Stimulated activated CD8-positive, alpha-beta memory T cell treated with anti-CD3 and anti-CD28 coated beads, Interleukin-4, amount 100 ng/mL, for 24 hours (primary cell): ENCODE measurements around the gene PALMD.

Experiments used
- DNase-seq: peaks from one replicate; pipeline ENCODE4 v3.0.0-alpha.2; 2020; ENCODE audit warnings: low read depth

PALMD gene, protein sequence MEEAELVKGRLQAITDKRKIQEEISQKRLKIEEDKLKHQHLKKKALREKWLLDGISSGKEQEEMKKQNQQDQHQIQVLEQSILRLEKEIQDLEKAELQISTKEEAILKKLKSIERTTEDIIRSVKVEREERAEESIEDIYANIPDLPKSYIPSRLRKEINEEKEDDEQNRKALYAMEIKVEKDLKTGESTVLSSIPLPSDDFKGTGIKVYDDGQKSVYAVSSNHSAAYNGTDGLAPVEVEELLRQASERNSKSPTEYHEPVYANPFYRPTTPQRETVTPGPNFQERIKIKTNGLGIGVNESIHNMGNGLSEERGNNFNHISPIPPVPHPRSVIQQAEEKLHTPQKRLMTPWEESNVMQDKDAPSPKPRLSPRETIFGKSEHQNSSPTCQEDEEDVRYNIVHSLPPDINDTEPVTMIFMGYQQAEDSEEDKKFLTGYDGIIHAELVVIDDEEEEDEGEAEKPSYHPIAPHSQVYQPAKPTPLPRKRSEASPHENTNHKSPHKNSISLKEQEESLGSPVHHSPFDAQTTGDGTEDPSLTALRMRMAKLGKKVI

DNA sequence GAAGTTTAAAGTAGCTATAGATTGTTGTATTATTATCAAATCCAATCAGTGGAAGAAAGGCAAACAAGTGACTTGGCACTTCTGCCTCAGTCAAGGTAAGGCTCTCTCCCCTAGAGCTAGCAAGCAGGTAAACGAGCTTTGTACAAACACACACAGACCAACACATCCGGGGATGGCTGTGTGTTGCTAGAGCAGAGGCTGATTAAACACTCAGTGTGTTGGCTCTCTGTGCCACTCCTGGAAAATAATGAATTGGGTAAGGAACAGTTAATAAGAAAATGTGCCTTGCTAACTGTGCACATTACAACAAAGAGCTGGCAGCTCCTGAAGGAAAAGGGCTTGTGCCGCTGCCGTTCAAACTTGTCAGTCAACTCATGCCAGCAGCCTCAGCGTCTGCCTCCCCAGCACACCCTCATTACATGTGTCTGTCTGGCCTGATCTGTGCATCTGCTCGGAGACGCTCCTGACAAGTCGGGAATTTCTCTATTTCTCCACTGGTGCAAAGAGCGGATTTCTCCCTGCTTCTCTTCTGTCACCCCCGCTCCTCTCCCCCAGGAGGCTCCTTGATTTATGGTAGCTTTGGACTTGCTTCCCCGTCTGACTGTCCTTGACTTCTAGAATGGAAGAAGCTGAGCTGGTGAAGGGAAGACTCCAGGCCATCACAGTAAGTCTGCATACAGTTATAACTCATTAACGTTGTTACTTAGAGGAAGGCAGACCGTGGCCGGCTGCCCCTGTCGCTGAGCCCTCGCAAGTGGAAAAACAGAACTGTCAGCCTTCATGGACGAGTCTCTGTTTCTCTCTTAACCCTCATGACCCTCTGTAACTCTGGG is at the start of gene PALMD:
Gene PALMD (plus strand): TSS at position 415 of the 833 bp plus-strand sequence. CDS start 205 bp downstream, at position 620.
- no peak for DNase-seq

DNA sequence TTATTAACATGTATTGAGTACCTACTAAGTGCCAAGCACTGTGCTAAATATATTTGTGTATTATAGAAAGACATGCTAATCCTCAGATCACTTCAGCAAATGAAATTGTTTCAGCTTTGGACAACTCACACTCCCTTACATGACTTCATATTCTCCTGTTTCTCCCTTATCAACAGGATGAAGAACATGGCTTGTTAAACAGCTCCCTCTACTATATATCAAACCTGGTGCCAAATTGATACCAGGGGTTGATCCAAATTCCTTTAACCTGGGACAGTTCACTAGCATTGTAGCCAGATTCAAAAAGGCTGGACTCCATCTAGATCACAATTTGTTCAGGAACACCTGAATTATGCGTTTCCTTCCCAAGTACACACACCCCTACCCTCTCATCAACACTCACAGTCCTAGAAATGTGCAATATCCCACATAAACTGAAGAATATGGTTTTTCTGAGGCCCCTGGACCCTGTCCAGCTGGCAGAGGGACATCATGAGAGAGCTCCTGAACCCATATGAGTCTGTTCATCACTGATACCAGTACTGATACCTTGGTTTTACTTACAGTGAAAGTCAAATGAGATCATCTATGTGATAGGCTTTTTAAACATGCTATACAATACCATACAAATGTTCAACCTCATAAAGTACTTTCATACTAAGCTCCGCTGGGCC is 47.0 kb upstream of the PALMD start:
- no peak for DNase-seq

DNA sequence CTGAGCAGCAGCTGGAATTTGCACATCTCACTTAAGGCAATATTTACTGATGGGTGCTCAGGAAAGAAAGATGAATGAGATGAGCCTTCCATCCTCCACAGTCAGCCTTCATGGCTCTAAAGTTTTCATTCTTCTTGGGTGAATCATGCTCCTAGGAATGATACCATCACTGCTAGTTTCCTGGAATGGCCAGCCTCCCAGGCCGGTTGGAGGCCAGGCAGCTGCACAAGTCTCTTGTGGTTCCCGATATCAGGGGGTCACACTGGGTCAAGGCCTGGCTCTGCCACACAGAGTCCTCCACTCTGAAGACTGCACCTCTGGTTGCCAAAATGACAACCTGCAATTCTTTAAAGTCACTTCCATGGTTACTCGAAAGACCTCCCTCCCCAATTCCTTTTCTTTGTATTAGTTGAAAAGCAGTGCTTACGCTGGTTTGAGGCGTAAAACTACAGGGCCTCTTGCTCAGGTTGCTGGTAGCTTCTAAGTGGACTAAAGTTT is 46.2 kb upstream of the PALMD start:
- no peak for DNase-seq

DNA sequence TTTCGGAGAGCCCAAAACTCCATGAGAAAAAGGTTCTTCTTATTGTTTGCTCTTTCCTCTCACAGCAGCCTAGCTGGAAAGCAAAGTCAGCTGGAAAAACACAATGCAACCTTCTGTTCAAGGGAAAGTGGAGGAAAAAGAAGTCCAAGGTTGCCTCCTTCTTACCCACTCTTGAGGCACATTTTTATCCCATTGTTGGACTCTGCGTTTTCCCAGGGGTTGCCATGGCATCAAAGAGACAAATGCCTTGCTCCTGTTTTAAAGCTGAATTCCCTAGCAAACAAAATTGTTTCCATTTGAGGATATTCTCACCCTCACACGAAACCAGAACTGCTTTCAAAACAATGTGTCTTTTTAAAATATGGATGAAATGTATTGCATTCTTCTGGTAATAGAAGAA is 45.1 kb upstream of the PALMD start:
- no peak for DNase-seq

DNA sequence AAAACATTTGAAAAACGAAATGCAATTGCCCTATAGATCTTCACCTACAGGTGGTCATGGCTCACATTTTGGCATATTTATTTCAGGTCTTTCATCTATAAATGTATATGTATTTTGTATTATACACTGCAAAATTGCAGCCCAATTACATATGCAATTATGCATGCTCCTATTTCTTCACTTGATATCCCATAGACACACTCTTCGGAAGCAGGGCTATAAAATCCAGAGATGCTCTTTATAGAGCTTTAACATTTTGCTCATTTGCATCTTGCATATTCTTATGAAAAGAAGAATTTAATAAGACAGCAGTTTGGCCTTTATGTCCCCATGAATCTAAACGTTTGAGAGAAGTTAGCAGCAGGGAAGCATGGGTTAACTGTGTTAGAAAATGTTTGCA is 44.7 kb upstream of the PALMD start:
- no peak for DNase-seq

DNA sequence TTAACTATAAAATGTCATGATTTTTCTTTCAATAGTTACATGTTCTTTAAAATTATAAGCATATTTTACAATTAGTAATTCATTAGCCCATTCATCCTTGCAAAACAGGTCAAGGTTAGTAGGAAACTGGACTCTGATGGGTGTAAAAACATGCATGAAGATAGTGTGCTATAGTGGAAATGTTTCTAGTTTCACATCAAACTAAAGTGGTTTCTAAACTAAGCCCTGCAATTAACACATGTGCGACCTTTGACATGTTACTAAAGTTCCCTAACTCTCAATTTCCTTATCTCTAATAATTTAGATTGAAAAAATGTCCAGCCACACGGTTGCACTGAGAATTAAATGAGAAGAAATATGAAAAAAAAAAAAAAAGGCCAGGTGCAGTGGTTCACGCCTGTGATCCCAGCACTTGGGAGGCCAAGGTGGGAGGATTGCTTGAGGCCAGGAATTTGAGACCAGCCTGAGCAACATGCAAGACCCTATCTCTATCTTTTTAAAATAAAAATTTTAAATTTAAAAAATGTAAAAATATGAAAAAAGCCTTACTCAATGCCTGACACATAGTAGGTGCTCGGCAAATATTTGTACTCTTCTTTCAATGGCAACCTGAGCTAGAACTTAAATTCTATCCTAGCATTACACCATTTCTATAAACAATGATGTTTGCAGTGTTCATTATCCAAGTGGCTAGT is 44.1 kb upstream of the PALMD start:
- DNase-seq, result no peak

DNA sequence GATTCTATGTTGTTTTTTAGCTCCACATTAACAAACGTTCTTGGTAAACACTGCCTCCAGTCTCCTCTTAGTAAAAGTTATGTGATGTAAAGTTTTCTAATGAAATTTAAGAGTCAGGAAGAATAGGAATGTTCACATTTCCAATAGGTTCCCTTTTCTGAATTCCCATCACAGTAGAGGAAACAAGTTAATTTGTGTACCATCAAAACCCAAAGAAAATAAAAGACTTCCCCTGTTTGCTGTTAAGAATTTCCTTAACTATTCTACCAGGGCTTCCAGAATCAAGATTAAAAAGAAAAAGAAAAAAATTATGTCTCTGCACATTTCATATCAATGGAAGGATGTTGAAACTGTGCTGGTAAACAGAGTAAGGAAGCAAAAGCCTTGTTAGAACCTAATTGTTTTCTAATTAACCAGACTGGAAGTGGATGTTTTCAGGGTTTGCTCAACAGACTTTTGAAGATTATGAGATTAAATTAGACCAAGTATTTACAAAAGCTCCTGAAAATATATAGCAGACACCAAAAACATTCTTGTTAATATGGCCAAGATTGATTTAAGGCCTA is 43.4 kb upstream of the PALMD start:
- no peak for DNase-seq

DNA sequence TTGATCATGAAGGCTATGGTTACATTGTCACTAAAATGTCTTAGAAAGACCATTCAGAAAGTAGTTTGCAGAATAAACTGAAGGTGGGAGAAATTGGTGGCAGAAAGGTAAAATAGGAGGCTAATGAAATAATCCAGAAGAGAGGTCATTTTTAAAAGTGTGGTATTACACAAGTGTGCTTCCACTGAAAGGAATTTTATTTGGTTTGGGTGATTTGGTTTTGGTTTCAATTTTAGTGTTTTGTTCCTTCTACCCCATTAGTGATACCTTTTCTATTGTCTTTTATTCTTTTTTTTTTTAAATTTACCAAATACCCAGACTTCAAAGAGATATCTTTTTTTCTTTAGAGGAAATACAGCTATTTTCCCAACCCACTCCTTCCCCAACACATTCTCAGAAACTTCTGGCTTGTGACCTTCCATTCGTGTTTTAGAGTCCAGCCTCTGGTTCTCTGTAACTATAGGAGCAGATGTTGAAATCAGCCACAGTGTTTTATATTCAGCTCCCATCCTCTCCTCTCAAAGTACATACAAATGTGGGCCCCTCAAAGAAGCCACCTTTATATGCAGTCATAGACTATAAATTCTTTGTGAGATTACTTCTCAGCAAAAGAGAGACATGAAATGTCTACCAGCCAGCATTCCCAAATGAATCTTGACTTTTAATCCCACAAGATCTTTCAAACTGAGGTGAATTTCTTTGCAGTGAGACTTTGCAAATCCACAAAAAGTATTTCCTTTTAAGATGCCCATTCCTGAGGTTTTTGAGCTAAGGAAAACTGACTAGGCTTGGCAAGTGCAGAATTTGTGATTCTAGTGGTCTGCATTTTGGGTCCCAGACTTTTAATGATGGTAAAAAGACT is 42.0 kb upstream of the PALMD start:
- DNase-seq, result no peak

DNA sequence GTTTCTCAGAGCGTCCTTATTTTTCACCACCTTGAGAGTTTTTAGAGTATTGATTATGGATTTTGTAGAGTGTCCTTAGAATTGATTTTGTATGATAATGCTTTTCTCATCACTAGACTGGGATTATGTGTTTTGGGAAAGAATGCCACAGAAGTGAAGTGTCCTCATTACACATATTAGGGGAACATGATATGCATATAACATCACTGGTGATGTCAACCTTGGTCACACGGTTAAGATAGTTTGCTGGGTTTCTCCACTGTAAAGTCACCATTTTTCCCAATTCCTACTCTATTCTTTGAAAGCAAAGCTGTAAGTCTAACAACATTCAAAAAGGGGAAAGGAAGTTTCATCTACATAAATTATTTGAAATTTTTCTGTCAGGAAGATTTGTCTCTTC is 39.6 kb upstream of the PALMD start:
- DNase-seq, result no peak

DNA sequence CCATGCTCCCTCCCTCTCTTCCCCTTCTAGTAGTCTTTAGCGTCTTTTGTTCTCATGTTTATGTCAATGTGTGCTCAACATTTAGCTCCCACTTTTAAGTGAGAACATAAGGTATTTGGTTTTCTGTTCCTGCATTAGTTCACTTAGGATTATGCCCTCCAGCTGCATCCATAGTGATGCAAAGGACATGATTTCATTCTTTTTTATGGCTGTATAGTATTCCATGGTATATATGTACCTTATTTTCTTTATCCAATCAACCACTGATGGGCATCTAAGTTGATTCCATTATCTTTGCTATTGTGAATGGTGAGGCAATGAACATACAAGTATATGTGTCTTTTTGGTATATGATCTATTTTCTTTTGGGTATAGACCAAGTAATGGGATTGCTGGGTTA is 38.3 kb upstream of the PALMD start:
- no peak for DNase-seq

DNA sequence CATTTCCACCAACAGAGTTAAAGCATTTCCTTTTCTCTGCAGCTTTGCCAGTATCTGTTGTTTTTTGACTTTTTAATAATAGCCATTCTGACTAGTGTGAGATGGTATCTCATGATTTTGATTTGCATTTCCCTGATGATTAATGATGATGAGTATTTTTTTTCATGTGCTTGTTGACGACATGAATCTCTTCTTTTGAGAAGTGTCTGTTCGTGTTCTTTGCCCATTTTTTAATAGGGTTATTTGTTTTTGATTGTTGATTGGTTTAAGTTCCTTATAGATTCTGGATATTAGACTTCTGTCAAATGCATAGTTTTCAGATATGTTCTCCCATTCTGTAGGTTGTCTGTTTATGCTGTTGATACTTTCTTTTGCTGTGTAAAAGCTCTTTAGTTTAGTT is 37.9 kb upstream of the PALMD start:
- DNase-seq, result no peak

DNA sequence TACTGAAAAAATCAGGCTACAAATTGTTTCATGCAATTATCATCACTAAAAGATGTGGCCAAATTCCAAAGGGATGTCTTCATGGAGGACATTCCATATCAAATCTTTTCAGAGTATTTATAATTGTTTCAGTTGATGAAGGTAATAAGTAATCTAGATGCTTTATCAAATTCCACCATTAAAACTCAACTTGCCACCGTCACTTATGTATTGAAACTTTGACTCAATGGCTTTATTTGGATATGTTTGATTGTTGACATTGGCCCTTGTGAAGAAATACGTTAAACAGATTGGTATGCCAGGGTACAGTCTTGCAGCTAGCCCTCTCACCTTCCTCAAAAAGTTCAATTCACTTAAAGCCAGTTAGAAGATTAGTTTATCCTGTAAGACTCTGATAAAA is 32.2 kb upstream of the PALMD start:
- DNase-seq, result no peak

DNA sequence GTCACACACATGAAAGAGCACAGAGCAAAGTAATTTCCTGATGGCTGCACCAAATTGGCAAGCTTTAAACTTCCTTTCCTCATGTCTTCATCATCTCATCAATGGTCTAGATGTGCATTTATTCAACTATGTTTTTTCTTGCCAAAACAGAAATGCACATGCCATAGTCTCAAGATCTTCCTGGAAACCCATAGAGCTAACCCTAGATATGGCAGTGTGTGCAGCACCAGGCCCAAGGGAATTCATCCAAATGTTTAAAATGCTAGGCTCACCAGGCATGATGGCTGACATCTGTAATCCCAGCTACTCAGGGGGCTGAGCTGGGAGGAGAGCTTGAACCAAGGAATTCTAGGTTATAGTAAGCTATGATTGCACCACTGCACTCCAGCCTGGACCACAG is 31.2 kb upstream of the PALMD start:
- no peak for DNase-seq

DNA sequence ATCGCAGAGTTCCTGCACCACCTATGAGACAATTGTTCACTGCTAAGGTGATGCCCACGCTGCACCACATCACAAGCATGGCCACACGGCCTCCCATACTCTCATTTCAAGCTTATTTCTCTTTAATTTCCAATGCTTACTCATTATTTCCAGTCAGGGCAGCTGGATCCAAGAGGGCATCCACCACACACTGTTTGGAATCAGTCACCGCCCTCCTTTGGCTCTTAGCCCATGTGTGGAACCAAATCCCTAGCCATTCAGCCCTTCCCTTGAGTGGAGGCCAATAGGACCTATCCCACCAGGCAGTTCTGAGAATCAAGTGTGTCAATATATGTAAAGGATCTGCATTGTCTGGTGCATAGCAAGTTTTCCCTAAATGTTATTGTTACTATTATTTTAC is 26.3 kb upstream of the PALMD start:
- DNase-seq, result no peak

DNA sequence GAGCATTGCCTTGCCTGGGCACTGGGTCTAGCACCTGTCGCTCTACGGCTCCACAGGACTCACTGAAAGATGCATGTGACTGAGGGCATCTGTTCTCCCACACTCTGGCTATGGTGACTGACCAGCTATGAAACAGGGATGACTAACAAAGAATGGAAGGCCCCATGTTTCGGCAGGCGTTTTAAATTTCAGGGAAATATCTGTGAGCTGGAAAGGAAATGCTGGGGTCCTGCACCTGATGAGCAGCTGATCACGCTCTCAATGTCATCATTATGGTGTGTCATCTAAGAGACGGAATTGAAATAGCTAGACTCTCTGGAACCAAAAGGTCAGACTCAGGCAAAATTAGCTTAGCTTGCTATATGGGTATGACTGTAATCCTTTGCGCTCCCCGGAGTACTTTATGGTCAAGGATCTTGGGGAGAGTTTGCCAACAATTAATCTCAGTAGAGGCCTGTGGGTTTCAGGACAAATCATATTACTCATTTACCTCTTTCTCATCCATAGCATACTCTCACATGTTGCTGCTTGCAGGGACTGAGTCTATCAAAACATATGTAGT is 24.5 kb upstream of the PALMD start:
- DNase-seq, result no peak

DNA sequence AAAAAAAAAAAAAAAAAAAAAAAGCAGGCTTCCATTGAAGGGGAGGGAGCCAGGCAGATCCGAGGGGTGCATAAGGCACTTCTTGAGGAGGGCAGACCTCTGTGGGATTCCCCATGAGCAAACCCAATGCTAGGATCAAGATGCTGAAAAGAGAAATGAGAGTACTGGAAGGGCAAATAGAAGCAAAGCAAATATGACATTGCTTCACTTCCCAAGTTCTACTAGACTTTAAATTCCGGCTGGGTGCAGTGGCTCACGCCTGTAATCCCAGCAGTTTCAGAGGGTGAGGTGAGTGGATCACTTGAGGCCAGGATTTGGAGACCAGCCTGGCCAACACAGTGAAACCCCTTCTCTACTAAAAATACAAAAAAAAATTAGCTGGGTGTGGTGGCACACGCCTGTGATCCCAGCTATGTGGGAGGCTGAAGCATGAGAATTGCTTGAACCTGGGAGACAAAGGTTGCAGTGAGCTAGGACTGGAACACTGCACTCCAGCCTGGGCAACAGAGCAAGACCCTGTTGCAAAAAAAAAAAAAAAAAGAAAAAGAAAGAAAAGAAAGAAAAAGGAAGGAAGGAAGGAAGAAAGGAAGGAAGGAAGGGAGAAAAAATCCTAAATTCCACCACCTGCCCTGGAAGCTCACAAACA is 23.1 kb upstream of the PALMD start:
- no peak for DNase-seq

DNA sequence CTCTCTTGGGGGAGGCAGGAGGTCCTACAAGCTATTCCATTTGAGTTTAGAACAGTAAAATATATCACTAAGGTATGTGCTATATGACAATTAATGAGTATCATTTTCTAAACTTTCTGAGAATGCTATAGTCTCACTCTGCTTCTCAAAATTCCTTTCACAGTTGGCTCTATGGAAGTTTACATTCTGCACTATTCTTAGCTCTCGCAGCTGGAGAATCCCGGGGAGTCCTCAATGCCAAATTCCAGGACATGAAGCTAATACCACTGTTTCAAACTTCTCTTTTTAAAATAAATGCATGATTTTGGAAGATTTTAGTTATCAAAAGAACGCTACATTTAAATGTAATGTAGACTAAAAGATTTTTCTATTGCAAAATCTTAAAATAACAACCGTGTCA is 22.4 kb upstream of the PALMD start:
- no peak for DNase-seq

DNA sequence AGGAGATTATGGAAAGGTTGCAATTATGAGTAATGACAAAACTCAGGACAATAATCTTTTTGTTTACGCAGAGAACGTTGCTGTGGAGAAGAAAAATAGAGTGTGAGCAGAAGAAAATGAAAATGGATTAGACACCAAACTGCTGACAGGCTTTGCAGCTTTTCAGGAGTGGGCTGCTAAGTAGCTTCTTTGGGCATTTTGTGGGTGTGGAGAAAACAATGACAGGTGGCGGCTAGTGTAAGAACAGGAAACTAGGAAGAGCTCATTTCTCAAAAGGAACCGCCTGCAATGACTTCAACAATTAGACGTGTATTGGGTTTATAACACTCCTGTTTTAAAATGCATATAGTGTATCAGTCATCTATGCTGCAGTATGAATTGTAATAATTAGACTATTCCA is 18.3 kb upstream of the PALMD start:
- no peak for DNase-seq

DNA sequence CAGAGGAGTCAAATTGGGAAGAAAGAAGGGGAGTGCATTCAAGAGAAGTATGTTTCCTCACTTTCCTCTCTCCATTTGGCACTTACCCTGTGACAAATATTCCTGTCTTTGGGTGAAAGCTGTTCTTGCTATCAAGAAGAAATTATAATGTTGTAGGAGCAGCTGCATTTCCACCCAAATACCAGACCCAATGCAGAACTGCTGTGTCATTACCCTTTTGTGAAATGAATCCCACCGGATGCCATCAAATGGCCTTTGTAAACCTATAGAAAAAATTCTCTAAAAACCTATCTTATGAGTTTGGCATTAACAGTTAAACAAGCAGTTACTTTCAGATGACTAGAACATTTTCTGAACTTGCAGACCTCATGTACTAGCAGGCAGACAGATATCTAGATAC is 16.7 kb upstream of the PALMD start:
- DNase-seq, result no peak
